IPS-18a (cell line): ENCODE measurements around the gene SMOC2.

Experiments used
- H3K27ac ChIP-seq: one replicate; pipeline ENCODE4 v1.5.1; 2013; ENCODE audit warnings: low read length
- H3K27me3 ChIP-seq: one replicate; pipeline ENCODE4 v1.6.1; 2013; ENCODE audit warnings: mild to moderate bottlenecking, low read length; ENCODE audit not compliant: control insufficient read depth, insufficient read depth
- H3K36me3 ChIP-seq: one replicate; pipeline ENCODE4 v1.6.1; 2013; ENCODE audit warnings: low read depth, low read length; ENCODE audit not compliant: control insufficient read depth
- H3K4me1 ChIP-seq: one replicate; pipeline ENCODE4 v1.6.1; 2013; ENCODE audit warnings: low read depth, low read length; ENCODE audit not compliant: control insufficient read depth
- H3K4me3 ChIP-seq: one replicate; pipeline ENCODE4 v1.5.1; 2013; ENCODE audit warnings: low read length
- H3K9ac ChIP-seq: one replicate; pipeline ENCODE4 v1.6.1; 2013; ENCODE audit warnings: mild to moderate bottlenecking, low read length, moderate library complexity
- H3K9me3 ChIP-seq: one replicate; pipeline ENCODE4 v1.6.1; 2013; ENCODE audit warnings: low read depth, low read length; ENCODE audit not compliant: control insufficient read depth

The SMOC2 gene

DNA sequence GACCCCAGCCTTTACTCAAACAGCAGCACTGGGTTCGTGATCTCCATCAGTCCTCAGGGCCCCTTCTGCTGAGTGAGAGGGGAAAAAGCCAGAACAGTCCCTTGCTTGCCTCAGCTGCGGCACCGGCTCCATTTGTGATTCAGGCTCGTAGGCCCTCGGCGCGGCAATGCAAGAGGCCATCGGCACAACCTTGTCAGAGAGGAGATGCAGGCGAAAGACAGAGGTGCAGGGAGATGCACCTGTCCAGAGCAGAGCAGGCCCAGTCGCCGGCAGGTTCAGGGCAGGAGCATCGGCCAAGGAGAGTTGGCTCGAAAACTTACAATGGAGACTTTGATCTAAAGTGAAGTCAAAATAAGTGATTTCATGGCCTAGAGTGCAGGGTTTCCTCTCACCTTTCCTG lies 171.6 kb downstream of the SMOC2 start:
- no peak overlapping the region for H3K27ac ChIP-seq
- no peak overlapping the region for H3K9ac ChIP-seq
- H3K27me3 ChIP-seq: no peaks in the 10 kb centered on the region
- no peak overlapping the region for H3K4me3 ChIP-seq
- H3K9me3 ChIP-seq: no peaks in the 10 kb centered on the region
- no peaks in the 10 kb centered on the region for H3K36me3 ChIP-seq
- H3K4me1 ChIP-seq: peaks cover 4% of the 10 kb centered on the region

DNA sequence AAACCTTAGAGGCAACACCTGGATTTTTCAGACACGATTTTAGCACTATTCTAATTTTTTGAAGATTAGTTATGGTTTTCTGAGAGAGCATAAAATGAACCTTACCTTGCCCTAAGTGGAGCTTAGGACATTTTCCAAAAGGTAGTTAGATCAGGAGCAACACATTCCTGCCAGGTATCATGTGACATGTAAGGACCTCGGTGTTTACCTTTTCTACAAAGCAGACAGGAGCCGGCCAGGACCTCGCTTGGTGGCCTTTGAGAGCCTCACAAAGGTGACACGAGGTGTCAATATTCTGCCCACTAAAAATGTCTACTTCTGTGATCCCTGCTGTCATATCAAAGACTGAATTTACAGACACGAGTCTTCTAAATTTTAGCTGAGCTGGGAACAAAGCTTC lies 174.9 kb downstream of the SMOC2 start:
- Histone ChIP-seq H3K27me3 (no peaks in the 10 kb centered on the region), H3K4me3 (no peak overlapping the region), H3K4me1 (no peaks in the 10 kb centered on the region), H3K27ac (no peak overlapping the region), H3K36me3 (no peaks in the 10 kb centered on the region), H3K9ac (no peak overlapping the region), H3K9me3 (no peaks in the 10 kb centered on the region)

DNA sequence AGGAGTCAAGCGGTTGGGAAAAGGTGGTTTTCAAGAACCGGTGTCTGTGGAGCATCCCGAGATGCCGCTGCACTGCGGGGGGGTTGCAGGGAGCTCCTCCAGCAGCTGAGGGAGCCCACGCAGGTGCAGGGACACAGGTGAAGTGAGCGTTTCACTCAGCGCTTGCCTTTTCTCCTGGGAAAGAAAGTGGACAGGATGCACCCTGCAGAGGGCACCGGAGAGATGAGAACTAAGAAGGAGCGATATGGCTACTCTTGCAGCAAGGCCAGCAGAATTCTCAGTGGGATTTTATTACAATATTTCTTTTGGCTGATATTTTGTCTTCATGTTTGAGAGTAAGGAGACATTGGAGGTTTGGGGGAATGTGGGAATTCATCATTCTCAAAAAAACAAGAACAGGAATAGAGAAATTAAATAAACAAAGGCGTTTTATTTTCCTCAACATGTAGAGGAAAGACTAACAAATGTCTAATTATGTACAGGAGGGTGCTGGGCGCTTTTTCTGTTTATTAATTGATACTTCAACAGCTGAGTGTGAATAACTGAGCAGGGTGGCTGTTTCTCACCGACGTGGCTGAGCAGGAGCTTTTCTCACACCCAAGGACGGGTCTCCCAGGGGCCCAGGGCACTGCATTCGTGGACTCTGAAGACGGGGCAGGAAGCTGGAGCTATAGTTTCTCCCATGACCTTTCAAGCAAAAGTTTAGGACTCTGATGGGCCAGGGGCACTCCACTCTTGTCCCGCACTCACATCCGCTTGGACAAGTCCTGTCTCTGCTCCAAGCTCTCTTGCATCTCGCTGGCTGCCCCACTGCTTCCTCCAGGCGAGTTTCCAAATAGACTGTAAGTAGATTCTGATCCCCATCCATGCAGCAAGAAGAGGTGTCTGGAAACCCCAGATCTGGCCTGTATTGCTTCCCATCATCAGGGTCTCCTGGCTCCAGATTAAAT lies 176.1 kb downstream of the SMOC2 start:
- Histone ChIP-seq H3K4me3 (no peak overlapping the region), H3K27me3 (no peaks in the 10 kb centered on the region), H3K9me3 (no peaks in the 10 kb centered on the region), H3K4me1 (no peaks in the 10 kb centered on the region), H3K36me3 (no peaks in the 10 kb centered on the region), H3K27ac (no peak overlapping the region), H3K9ac (no peak overlapping the region)

DNA sequence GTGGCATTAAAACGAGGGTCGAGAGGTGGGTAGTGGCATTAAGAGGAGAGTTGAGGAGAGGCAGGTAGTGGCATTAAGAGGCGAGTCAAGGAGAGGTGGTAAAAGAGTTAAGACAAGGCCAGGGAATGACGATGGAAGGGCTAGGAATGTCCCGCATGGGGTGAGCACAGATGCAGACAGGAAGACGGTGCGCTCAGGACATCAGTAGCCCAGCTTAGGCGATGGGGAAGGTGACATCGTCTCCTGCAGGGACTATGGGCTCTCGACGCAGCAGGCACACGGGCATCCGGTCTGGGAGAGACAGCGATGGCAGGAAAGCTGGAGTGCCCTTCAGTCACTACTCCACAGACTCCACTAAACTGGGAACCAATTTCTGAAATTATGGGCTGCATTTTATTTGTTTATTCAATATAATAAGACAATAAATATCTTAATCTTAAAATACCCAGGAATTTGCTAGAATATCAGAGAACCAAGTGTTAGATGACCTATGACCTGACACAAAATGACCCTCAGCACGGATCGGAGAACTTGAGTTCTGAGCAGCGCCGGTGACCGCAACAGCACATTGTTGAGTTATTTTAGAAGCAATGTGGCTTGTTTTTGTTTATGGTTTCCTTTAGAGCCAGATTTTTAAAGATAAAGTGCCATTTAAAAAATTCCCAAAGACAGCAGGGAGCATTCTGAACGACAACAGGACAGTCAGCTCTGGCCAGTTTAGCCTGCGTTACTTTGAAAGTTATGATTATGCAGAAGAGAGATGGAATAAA lies 177.7 kb downstream of the SMOC2 start:
- Histone ChIP-seq H3K27ac (no peak overlapping the region), H3K9ac (no peak overlapping the region), H3K36me3 (no peaks in the 10 kb centered on the region), H3K4me3 (no peak overlapping the region), H3K9me3 (no peaks in the 10 kb centered on the region), H3K27me3 (no peaks in the 10 kb centered on the region), H3K4me1 (no peaks in the 10 kb centered on the region)

DNA sequence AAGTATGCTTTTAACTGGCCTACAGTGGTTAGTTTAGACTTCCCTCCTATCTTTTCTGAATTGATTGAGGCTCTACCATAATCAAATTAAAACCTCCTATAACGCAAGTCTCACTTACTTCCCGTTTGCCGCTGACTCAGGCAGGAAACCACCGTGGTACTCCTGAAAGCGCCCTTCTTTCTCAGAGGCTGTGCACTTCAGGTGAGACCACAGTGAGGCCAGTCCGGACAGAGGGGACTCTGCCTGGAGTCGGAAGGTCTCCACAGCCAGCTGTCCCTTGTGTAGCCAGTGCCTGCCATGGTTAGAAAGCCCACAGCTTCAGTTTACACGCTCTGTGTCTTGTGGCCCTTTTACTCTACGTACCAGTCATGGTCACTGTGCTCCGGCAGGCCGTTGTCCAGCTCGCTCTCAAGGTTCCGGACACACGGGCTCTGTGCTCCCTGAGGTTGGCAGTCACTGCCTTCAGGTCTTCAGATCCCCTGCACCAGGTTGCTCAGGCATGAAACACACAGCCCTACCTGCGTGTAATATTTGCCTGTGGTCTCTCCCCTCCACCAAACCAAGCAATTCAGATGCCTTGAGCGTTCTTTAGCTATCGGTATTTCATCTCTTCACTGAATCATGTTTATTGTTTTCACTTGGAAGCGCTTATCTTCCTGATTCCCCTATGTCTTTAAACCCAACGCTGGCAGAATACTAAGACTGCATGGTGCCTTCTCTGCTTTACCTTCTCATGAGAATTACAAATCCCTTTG lies 178.8 kb downstream of the SMOC2 start:
- Histone ChIP-seq H3K9ac (no peak overlapping the region), H3K4me1 (no peaks in the 10 kb centered on the region), H3K36me3 (no peaks in the 10 kb centered on the region), H3K4me3 (no peak overlapping the region), H3K27ac (no peak overlapping the region), H3K27me3 (no peaks in the 10 kb centered on the region), H3K9me3 (no peaks in the 10 kb centered on the region)

DNA sequence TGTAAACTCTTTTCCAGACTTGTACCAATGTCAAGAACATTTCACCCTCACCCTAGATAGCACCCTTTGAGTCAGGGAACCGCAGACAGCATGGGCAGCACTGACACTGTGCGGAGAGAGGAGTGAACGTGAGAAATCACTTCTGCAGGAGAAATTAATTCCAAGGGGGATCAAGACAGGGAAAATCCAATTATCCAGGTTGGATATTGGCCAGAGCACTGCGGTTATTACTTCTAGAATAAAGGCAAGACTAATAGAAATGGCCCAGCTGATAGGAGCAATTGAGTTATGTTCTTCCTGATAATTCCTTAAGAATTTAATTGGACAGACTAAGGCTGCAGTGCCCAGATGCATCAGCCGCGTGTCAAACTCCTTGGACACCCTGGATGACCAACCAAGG lies 179.6 kb downstream of the SMOC2 start:
- H3K27ac ChIP-seq: no peak overlapping the region
- no peaks in the 10 kb centered on the region for H3K9me3 ChIP-seq

DNA sequence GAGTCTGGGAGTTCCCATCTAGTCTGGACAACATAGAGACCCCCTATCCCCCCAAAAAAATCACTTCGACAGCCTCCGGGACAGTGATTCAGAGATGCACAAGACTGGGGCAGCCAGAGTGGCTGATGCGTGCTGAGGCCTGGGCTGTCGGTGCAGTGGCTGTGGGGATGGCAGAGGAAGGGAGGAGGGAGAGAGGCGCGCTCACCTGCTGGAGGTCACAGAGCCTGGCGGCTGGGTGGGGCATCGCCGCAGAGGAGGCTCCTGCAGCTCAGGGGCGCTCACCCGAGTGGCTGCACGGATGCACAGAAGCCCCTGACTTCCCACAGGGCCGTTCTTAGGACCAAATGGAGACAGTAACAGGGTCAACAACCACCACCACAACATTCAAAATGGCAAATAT lies 182.8 kb downstream of the SMOC2 start:
- no peak overlapping the region for H3K9ac ChIP-seq
- no peaks in the 10 kb centered on the region for H3K27me3 ChIP-seq
- H3K9me3 ChIP-seq: no peaks in the 10 kb centered on the region
- no peak overlapping the region for H3K27ac ChIP-seq
- H3K4me3 ChIP-seq: no peak overlapping the region
- H3K36me3 ChIP-seq: no peaks in the 10 kb centered on the region
- no peaks in the 10 kb centered on the region for H3K4me1 ChIP-seq

More for the DNA sequence above, 179.6 kb downstream of the SMOC2 start:
- Histone ChIP-seq H3K36me3 (no peaks in the 10 kb centered on the region), H3K4me3 (no peak overlapping the region), H3K4me1 (no peaks in the 10 kb centered on the region), H3K9ac (no peak overlapping the region), H3K27me3 (no peaks in the 10 kb centered on the region)

DNA sequence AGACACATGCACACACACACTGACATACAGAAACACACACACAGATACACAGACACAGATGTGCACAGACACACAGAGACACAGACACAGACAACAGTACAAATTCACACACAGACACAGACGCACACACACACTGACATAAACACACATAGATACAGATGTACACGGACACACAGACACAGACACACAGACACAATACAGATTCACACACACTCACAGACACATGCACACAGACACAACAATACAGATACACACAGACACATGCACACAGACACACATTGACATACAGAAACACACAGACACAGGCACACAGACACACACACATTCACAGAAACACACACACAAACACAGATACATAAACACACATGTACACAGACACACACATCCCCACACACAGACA lies 183.6 kb downstream of the SMOC2 start:
- Histone ChIP-seq H3K27me3 (no peaks in the 10 kb centered on the region), H3K4me3 (no peak overlapping the region), H3K9me3 (no peaks in the 10 kb centered on the region), H3K9ac (no peak overlapping the region), H3K36me3 (no peaks in the 10 kb centered on the region), H3K27ac (no peak overlapping the region), H3K4me1 (no peaks in the 10 kb centered on the region)

DNA sequence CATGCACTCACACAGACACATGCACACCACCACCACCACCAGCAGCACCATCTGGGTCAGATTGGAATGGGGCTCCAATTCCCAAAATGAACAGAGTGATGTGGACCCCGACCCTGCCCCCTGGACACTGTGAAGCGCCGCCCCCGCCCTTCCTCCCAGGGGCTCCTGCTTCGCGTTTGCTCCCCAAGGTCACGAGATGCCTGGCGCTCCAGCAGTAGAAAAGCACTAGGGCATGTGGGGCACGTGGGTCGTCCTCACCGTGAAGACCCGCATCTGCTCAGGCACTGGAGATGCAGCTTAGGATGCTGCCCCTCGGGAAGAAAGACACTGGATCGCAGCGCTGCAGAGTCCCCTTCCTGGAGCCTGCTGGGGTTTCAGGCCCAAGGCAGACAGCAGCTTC lies 184.0 kb downstream of the SMOC2 start:
- Histone ChIP-seq H3K9ac (no peak overlapping the region), H3K4me1 (no peaks in the 10 kb centered on the region), H3K9me3 (no peaks in the 10 kb centered on the region), H3K4me3 (no peak overlapping the region), H3K27me3 (no peaks in the 10 kb centered on the region), H3K36me3 (no peaks in the 10 kb centered on the region), H3K27ac (no peak overlapping the region)

DNA sequence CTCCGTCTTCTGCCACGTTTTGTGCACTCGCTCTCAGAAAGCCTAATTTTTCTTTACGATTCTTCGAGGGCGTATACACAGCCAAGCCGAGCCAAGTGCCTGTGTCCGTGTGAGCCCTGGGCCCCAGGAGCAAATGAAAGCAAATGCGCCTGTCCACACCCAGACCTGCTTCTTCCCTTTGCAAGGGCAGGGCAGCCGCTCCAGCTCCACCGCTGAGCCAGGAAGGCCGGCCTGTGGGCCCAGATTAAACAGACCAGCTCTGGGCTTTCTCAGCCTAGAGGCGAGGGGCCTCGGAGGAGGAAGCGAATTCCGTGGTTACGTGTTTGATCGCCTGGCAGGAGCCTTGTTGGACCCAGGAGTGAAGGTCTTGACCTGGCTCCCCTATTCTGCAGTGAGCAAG lies 184.6 kb downstream of the SMOC2 start:
- no peak overlapping the region for H3K9ac ChIP-seq
- no peaks in the 10 kb centered on the region for H3K36me3 ChIP-seq
- H3K9me3 ChIP-seq: no peaks in the 10 kb centered on the region
- no peak overlapping the region for H3K27ac ChIP-seq
- no peaks in the 10 kb centered on the region for H3K4me1 ChIP-seq
- no peak overlapping the region for H3K4me3 ChIP-seq
- H3K27me3 ChIP-seq: no peaks in the 10 kb centered on the region

DNA sequence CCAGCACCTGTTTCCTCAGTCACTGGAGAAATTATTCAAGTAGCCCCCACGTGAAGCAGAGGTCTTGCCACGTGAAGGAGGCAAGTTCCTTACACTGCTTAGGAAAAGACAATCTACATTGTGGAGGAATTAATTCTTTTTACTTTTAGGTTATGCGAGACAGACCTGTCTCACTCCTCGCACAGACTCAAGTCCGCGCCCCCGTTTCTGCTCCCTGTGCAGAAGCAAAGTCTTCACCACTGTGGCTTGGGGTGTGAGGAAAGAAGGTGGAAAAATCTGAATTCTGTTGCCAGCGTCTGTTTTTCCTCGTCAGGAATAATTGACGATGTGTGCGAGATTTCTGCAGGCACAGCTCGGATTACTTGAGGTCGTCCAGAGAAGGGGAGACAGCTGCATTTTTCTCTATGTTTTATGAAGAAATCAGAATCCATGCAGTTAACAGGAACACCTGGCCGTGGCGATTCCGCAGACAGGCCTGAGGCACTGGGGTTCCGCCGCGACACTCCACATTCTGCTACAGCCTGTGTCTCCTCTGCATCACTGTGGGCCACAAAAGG lies 185.1 kb downstream of the SMOC2 start:
- no peaks in the 10 kb centered on the region for H3K9me3 ChIP-seq
- H3K4me3 ChIP-seq: no peak overlapping the region
- H3K27me3 ChIP-seq: no peaks in the 10 kb centered on the region
- peaks cover 1% of the 10 kb centered on the region for H3K4me1 ChIP-seq
- H3K9ac ChIP-seq: no peak overlapping the region
- no peak overlapping the region for H3K27ac ChIP-seq
- H3K36me3 ChIP-seq: no peaks in the 10 kb centered on the region
